Retinal pigment epithelial cell (primary cell): ENCODE results near the gene FTH1.

ENCODE experiments used
- DNase-seq: peaks from one replicate; pipeline ENCODE4 v3.0.0-alpha.2; 2010; ENCODE audit warnings: low read depth
- H3K4me3 ChIP-seq: 2 replicates; pipeline ENCODE4 v1.5.1; 2011; ENCODE audit warnings: mild to moderate bottlenecking, low read length, control low read depth, moderate library complexity
- CTCF ChIP-seq: conservative IDR thresholded peaks from 2 replicates; pipeline ENCODE4 v1.5.1; 2011; ENCODE audit warnings: low read depth, low read length, control low read depth, inconsistent platforms

FTH1 gene

GRCh38 chr11:61976813-61977475 is 9.5 kb upstream of the FTH1 start:
- H3K4me3 ChIP-seq, result no peak overlapping the region
- no peak for DNase-seq
- no peak for TF ChIP-seq CTCF

- no peak for DNase-seq
- no peak for TF ChIP-seq CTCF
- H3K4me3 ChIP-seq, result no peak overlapping the region
These were observed 9.0 kb upstream of the FTH1 start for GRCh38 chr11:61976420-61976800.

- TF ChIP-seq CTCF, result no peak
- H3K4me3 ChIP-seq, result no peak overlapping the region
These were observed 8.4 kb upstream of the FTH1 start for GRCh38 chr11:61975638-61976419.

GRCh38 chr11:61974766-61975631 is 7.6 kb upstream of the FTH1 start:
- TF ChIP-seq CTCF, result no peak
- H3K4me3 ChIP-seq, result no peak overlapping the region
- DNase-seq, result no peak

More at GRCh38 chr11:61975638-61976419, 8.4 kb upstream of the FTH1 start:
- DNase-seq, result no peak

- TF ChIP-seq CTCF, result no peak
- no peak overlapping the region for H3K4me3 ChIP-seq
- DNase-seq, result no peak
These were observed 6.2 kb upstream of the FTH1 start for GRCh38 chr11:61973476-61974162.

- DNase-seq, result no peak
- H3K4me3 ChIP-seq, result no peak overlapping the region
- TF ChIP-seq CTCF, result no peak
These were observed 5.4 kb upstream of the FTH1 start for GRCh38 chr11:61972672-61973475.
